Nephron progenitor cell (in vitro differentiated cells): ENCODE data around the gene PTPN23.
"Not testable (repeated sequence)": the region's sequence is repeated elsewhere in the genome, so short reads cannot be mapped to it uniquely, and the experiment has no call there.

Experiments
- DNase-seq: peaks from one replicate; pipeline ENCODE4 v3.0.0; 2021
- H3K27ac Mint-ChIP-seq: 2 replicates; pipeline ENCODE4 v1.8.0; 2021; ENCODE audit warnings: mild to moderate bottlenecking, moderate library complexity, mixed read lengths
- H3K27me3 Mint-ChIP-seq: 2 replicates; pipeline ENCODE4 v1.8.0; 2021; ENCODE audit warnings: mild to moderate bottlenecking, low read depth, mixed read lengths; ENCODE audit not compliant: poor library complexity
- H3K36me3 Mint-ChIP-seq: 2 replicates; pipeline ENCODE4 v1.8.0; 2021; ENCODE audit warnings: low read depth, mixed read lengths
- H3K4me1 Mint-ChIP-seq: 2 replicates; pipeline ENCODE4 v1.8.0; 2021; ENCODE audit warnings: mixed read lengths
- H3K4me3 Mint-ChIP-seq: 2 replicates; pipeline ENCODE4 v1.8.0; 2021; ENCODE audit warnings: mild to moderate bottlenecking, moderate library complexity, mixed read lengths
- H3K9me3 Mint-ChIP-seq: 2 replicates; pipeline ENCODE4 v1.8.0; 2021; ENCODE audit warnings: mild to moderate bottlenecking, moderate library complexity, mixed read lengths
- TF ChIP-seq, protein P1 (sequence below): fragments of 200-600 bp; sonication (generic); IDR thresholded peaks from 2 replicates; pipeline ENCODE4 v1.5.0; 2021; ENCODE audit warnings: antibody characterized with exemption

Gene PTPN23

DNA sequence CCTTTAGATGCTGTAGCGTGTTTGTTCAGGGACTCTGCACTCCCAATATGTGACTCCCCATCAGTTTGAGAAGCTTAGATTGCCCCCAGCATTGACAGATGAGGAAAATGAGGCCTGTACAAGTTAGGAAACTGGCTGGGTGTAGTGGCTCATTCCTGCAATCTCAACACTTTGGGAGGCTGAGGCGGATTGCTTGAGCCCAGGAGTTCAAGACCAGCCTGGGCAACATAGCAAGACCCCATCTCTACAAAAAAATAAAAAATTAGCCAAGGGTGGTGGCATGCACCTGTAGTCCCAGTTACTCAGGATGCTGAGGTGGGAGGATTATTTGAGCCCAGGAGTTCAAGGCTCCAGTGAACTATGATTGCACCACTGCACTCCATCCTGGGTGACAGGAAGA, 14.0 kb upstream of the PTPN23 start:
- TF ChIP-seq, protein P1, sequence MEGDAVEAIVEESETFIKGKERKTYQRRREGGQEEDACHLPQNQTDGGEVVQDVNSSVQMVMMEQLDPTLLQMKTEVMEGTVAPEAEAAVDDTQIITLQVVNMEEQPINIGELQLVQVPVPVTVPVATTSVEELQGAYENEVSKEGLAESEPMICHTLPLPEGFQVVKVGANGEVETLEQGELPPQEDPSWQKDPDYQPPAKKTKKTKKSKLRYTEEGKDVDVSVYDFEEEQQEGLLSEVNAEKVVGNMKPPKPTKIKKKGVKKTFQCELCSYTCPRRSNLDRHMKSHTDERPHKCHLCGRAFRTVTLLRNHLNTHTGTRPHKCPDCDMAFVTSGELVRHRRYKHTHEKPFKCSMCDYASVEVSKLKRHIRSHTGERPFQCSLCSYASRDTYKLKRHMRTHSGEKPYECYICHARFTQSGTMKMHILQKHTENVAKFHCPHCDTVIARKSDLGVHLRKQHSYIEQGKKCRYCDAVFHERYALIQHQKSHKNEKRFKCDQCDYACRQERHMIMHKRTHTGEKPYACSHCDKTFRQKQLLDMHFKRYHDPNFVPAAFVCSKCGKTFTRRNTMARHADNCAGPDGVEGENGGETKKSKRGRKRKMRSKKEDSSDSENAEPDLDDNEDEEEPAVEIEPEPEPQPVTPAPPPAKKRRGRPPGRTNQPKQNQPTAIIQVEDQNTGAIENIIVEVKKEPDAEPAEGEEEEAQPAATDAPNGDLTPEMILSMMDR: no peak
- Mint-ChIP-seq H3K27me3 (peaks cover 12% of the 10 kb centered on the region), H3K27ac (no peak overlapping the region), H3K4me3 (no peak overlapping the region), H3K4me1 (no peaks in the 10 kb centered on the region), H3K9me3 (no peaks in the 10 kb centered on the region), H3K36me3 (no peaks in the 10 kb centered on the region)
- DNase-seq: no peak

DNA sequence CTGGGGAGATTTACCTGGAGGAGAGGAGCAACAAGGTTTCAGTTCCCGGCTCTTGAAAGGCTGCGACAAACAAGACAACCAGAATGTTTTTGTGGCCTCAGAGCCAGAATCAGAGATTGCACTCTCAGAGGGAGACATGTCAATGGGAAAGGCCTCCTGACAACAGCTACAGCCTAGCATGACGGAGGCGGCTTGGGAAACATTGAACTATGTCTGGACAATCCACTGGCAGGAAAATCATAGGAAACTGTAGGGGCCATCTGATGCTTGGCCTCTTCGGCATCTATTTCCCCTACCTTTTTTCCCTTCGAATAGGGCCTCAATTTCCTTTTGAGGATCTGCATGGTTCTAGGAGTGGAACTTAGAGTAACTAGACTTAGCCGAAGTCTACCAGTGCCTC, 13.2 kb upstream of the PTPN23 start:
- TF ChIP-seq, protein P1: no peak
- Mint-ChIP-seq H3K4me1 (no peaks in the 10 kb centered on the region), H3K27me3 (peaks cover 18% of the 10 kb centered on the region), H3K9me3 (no peaks in the 10 kb centered on the region), H3K4me3 (no peak overlapping the region), H3K27ac (no peak overlapping the region), H3K36me3 (no peaks in the 10 kb centered on the region)
- no peak for DNase-seq

DNA sequence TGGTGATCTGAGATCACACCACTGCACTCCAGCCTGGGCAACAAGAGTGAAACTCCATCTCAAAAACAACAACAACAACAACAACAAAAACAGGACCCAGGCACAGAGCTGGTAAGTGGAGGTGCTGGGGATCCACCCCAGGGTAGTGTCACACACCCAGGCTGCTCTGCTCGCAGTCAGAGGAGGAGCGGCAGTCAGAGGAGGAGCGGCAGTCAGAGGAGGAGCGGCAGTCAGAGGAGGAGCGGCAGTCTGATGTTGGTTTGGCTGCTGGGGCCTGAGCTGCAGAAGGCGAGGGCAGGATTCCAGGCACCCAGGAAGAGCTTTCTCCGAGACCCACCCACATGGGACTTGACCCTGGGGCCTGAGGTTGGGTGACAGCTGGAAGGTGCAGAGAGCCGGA, 10.8 kb upstream of the PTPN23 start:
- H3K27me3 Mint-ChIP-seq: peaks cover 22% of the 10 kb centered on the region
- H3K27ac Mint-ChIP-seq, DNase-seq, H3K4me3 Mint-ChIP-seq, H3K36me3 Mint-ChIP-seq, H3K4me1 Mint-ChIP-seq, H3K9me3 Mint-ChIP-seq: not testable (repeated sequence)

DNA sequence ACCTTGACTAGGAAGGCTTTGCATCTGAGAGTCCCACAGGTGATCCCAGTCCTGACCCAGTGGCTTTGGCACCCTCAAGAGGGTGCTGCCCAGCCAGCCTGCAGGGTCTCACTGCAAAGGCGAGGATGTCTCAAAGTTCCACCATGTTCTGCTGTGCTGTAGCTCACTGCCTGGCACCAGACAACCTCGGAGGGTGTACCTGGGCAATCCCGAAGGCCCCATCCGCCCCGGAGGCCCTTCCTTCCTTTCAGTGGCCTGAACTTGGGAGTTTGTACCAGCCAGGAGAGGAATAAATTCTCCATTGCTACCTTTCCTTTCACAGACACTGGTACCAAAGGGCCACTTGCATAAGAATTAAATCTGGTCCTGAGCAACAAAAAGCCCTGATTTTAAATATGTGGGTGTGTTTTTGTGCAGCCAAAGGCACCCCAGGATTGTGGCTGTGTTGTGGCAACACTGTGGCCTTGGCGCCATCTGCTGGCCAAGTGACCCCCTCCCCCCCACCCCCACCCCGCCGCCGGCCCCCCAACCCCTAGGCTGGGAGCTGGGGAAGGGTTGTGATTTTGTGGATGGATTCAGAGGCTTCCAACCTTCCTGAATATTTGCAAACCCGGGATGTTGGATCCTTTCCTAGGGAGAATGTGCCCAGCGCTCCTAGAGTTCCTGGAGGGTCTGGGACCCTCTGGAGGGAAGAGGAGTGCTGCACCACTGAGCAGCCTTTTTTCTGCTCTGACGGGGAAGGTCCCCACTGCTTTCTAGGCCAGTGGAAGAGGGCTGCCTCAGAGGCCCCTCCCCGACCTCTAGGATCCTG, 9.7 kb upstream of the PTPN23 start:
- Mint-ChIP-seq H3K4me3 (no peak overlapping the region), H3K4me1 (no peaks in the 10 kb centered on the region), H3K27me3 (peaks cover 24% of the 10 kb centered on the region), H3K27ac (no peak overlapping the region), H3K36me3 (no peaks in the 10 kb centered on the region), H3K9me3 (no peaks in the 10 kb centered on the region)
- TF ChIP-seq, protein P1: peak; percentile 46
- peak; percentile 44 for DNase-seq

DNA sequence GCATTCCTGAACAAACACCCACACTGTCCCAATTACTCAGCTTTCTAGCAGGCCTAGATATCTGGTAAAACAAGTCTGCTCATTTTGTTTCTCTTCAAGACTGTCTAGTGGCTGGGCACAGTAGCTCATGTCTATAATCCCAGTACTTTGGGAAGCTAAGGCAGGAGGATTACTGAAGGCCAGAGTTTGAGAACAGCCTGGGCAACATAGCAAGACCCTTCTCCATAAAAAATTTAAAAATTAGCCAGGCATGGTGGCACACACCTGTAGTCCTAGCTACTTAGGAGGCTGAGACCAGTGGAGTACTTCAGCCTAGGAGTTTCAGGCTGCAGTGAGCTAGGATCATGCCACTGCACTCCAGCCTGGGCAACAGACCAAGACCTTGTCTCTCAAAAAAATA, 6.2 kb upstream of the PTPN23 start:
- Mint-ChIP-seq H3K27ac (no peak overlapping the region), H3K27me3 (peaks cover 15% of the 10 kb centered on the region), H3K4me3 (no peak overlapping the region), H3K9me3 (no peaks in the 10 kb centered on the region), H3K36me3 (no peaks in the 10 kb centered on the region), H3K4me1 (peaks cover 3% of the 10 kb centered on the region)
- DNase-seq: no peak
- TF ChIP-seq, protein P1: no peak

DNA sequence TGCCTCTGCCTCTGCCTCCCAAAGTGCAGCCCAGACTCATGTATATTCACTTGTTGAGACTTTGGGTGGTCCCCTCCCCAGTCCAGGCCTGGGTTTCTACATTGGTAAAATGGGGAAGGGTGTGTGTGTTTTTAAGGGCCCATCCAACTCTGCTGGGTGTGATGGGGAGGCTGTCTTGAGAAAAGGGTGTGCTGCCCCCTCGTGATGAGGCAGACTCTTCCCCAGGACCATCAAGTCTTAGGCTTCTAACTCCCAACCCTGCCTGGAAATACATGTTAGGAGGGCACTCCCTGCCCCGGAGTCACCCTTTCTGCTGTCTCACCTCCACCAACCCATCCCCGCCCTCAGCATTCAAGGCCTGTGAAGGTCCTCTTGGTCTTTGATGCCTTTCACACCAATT, 4.4 kb upstream of the PTPN23 start:
- TF ChIP-seq, protein P1: no peak
- H3K4me1 Mint-ChIP-seq: peaks cover 14% of the 10 kb centered on the region
- H3K9me3 Mint-ChIP-seq: no peaks in the 10 kb centered on the region
- DNase-seq: no peak
- H3K36me3 Mint-ChIP-seq: no peaks in the 10 kb centered on the region
- no peak overlapping the region for H3K4me3 Mint-ChIP-seq
- H3K27me3 Mint-ChIP-seq: peaks cover 13% of the 10 kb centered on the region
- no peak overlapping the region for H3K27ac Mint-ChIP-seq
